Endothelial cell of umbilical vein (primary cell): ENCODE measurements around the gene CNTNAP2.

Experiments
- EZH2 ChIP-seq: IDR thresholded peaks from 2 replicates; pipeline ENCODE4 v1.6.1; 2012; ENCODE audit warnings: borderline replicate concordance, low read depth, mild to moderate bottlenecking, moderate library complexity, low read length, inconsistent platforms; ENCODE audit not compliant: severe bottlenecking
- POLR2A ChIP-seq: IDR thresholded peaks from 2 replicates; pipeline ENCODE4 v1.6.1; 2012; ENCODE audit warnings: low read depth, mild to moderate bottlenecking, control low read depth, low read length
- POLR2AphosphoS5 ChIP-seq: IDR thresholded peaks from 2 replicates; pipeline ENCODE4 v1.6.1; 2012; ENCODE audit warnings: low read depth, mild to moderate bottlenecking, control low read depth, low read length, moderate library complexity; ENCODE audit not compliant: insufficient read depth
- TF ChIP-seq, protein P1 (sequence below), 2 donors: IDR thresholded peaks; 1 replicate in 1 of 2; 2 replicates in 1 of 2; pipeline ENCODE4 v1.5.1; 2011; ENCODE audit warnings: low read length in 2 of 2, mild to moderate bottlenecking in 2 of 2, moderate library complexity in 2 of 2, control low read depth in 1 of 2, inconsistent platforms in 1 of 2, low read depth in 1 of 2; ENCODE audit not compliant: insufficient read depth in 1 of 2; ENCODE audit errors: extremely low read depth in 1 of 2

DNA sequence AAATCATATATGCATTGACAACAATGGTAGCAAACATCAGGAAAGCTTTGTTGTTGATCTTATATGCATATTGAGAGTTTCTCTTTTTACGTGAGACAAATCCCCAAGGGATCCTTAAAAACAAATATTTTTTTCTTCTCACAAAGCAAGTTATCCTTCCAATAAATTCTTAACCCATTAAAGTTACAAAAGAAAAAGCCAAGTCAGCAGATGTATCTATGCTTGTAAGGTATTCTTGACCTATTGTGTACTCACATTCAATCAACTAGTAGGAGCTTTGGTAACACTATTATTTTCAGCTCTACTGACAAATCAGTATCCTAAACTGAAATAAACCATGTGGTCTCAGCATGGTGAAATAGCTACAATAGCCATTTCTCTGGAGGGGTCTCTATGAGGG is 586.3 kb downstream of the CNTNAP2 start:
- TF ChIP-seq, protein P1, sequence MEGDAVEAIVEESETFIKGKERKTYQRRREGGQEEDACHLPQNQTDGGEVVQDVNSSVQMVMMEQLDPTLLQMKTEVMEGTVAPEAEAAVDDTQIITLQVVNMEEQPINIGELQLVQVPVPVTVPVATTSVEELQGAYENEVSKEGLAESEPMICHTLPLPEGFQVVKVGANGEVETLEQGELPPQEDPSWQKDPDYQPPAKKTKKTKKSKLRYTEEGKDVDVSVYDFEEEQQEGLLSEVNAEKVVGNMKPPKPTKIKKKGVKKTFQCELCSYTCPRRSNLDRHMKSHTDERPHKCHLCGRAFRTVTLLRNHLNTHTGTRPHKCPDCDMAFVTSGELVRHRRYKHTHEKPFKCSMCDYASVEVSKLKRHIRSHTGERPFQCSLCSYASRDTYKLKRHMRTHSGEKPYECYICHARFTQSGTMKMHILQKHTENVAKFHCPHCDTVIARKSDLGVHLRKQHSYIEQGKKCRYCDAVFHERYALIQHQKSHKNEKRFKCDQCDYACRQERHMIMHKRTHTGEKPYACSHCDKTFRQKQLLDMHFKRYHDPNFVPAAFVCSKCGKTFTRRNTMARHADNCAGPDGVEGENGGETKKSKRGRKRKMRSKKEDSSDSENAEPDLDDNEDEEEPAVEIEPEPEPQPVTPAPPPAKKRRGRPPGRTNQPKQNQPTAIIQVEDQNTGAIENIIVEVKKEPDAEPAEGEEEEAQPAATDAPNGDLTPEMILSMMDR (IDR thresholded peaks at IDR 0.05; ENCODE audit: extremely low read depth in 1 of 2, insufficient read depth in 1 of 2, low read depth in 1 of 2, low read length in 2 of 2): no peak
- no peak for TF ChIP-seq POLR2AphosphoS5
- TF ChIP-seq EZH2: no peak
- TF ChIP-seq POLR2A: no peak
